HCT116 (cell line): ENCODE measurements around the gene NFAT5.

Experiments used
- POLR2A ChIP-seq: IDR thresholded peaks from 2 replicates; pipeline ENCODE4 v1.7.0; 2011; ENCODE audit warnings: borderline replicate concordance; ENCODE audit not compliant: insufficient read depth, insufficient read length; ENCODE audit errors: extremely low read depth
- REST ChIP-seq: IDR thresholded peaks from 2 replicates; pipeline ENCODE4 v1.6.1; 2012; ENCODE audit warnings: low read depth
- SIN3A ChIP-seq: IDR thresholded peaks from 2 replicates; pipeline ENCODE4 v1.6.1; 2012; ENCODE audit warnings: low read depth
- SRF ChIP-seq: IDR thresholded peaks from 2 replicates; pipeline ENCODE4 v1.6.1; 2012; ENCODE audit warnings: low read depth
- ZFX ChIP-seq: fragments of 450-650 bp; IDR thresholded peaks from 2 replicates; pipeline ENCODE4 v1.6.1; 2017
- ZNF274 ChIP-seq: fragments of 200-500 bp; sonication (Bioruptor generic); IDR thresholded peaks from 2 replicates; pipeline ENCODE4 v1.6.1; 2014; ENCODE audit warnings: mild to moderate bottlenecking, low read depth, low read length, inconsistent platforms
- TF ChIP-seq, protein P1 (sequence below), 3 experiments: fragments of 200-600 bp in 1 of 3; sonication (generic) in 1 of 3; IDR thresholded peaks in 2 of 3; conservative IDR thresholded peaks in 1 of 3; 2 replicates each; pipeline ENCODE4 v1.5.1; 2012 to 2017; ENCODE audit warnings: low read depth in 2 of 3, low read length in 2 of 3, antibody characterized with exemption in 1 of 3, borderline replicate concordance in 1 of 3, control low read depth in 1 of 3, mild to moderate bottlenecking in 1 of 3, mixed read lengths in 1 of 3, mixed run types in 1 of 3, moderate library complexity in 1 of 3; ENCODE audit not compliant: insufficient read depth in 1 of 3

DNA sequence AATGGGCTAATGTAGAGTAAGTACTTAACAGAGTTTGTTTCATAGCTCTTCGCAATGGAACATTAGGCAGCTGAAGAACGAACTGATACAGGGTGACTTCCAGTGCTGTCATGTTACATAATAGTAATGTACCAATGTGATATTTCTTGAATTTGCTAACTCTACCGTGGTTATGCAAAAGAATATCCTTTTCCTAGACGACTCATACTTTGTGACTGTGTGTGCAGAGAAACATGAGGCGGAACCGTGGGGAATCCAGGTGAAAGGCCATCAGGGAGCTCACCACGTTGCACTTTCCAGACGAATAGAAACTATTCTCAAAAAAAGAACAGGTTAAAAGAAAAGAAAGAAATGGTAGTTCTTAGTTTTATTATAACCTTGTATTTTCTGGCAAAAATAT, 175.8 kb downstream of the NFAT5 start:
- TF ChIP-seq, protein P1, sequence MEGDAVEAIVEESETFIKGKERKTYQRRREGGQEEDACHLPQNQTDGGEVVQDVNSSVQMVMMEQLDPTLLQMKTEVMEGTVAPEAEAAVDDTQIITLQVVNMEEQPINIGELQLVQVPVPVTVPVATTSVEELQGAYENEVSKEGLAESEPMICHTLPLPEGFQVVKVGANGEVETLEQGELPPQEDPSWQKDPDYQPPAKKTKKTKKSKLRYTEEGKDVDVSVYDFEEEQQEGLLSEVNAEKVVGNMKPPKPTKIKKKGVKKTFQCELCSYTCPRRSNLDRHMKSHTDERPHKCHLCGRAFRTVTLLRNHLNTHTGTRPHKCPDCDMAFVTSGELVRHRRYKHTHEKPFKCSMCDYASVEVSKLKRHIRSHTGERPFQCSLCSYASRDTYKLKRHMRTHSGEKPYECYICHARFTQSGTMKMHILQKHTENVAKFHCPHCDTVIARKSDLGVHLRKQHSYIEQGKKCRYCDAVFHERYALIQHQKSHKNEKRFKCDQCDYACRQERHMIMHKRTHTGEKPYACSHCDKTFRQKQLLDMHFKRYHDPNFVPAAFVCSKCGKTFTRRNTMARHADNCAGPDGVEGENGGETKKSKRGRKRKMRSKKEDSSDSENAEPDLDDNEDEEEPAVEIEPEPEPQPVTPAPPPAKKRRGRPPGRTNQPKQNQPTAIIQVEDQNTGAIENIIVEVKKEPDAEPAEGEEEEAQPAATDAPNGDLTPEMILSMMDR (IDR thresholded peaks at IDR 0.05 in 2 of 3, conservative IDR thresholded peaks at IDR 0.05 in 1 of 3; ENCODE audit: borderline replicate concordance in 1 of 3, insufficient read depth in 1 of 3, low read depth in 2 of 3, low read length in 2 of 3) = no peak
- no peak for TF ChIP-seq POLR2A
- no peak for TF ChIP-seq SRF
- TF ChIP-seq REST = no peak
- no peak for TF ChIP-seq SIN3A
- TF ChIP-seq ZFX = no peak
- no peak for TF ChIP-seq ZNF274
